ENCODE results near the gene SLC7A9. TPM values are rescaled to one million over a fixed set of nuclear protein-coding genes. Genes with fewer than 3 reads are reported as not detected.

The SLC7A9 gene
- polyA plus RNA-seq, 3 donors: 0.13 TPM; not detected in 2

DNA sequence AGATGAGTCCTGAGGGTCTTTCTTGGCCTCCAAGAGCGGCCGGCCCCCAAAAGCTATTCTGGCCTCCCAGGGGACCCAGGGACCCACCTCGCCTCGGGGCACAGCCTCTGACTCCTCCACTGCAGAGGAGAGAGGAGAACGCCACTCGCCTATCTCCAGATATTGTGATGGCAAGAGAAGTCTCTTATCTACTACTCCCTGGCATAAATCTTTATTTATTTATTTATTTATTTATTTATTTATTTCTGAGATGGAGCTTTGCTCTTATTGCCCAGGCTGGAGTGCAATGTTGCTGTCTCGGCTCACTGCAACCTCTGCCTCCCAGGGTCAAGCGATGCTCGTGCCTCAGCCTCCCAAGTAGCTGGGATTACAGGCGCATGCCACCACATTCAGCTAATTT lies 11.0 kb downstream of the SLC7A9 start:
- Histone ChIP-seq H3K9ac (ENCODE audit: insufficient read depth, low read length, poor library complexity, severe bottlenecking) (no peak overlapping the region), H3K79me2 (ENCODE audit: insufficient read depth, low read length) (no peaks in the 10 kb centered on the region), H3K4me1 (ENCODE audit: control insufficient read depth in 1 of 2, insufficient read depth in 2 of 2, low read length in 2 of 2) (no peaks in the 10 kb centered on the region), H2AFZ (ENCODE audit: insufficient read depth, low read depth, low read length, poor library complexity, severe bottlenecking) (no peak overlapping the region), H3K36me3 (replicated peaks in 1 of 2; ENCODE audit: control insufficient read depth in 1 of 2, insufficient read depth in 2 of 2, low read length in 2 of 2) (no peaks in the 10 kb centered on the region), H3K27ac (ENCODE audit: low read depth in 1 of 2, low read length in 2 of 2) (no peak overlapping the region), H3K9me3 (replicated peaks in 1 of 2; ENCODE audit: control insufficient read depth in 1 of 2, insufficient read depth in 1 of 2, low read length in 2 of 2) (no peaks in the 10 kb centered on the region), H4K20me1 (ENCODE audit: insufficient read depth, low read length) (no peaks in the 10 kb centered on the region), H3K4me2 (replicated peaks; ENCODE audit: extremely low read depth, low read length, poor library complexity, severe bottlenecking) (no peak overlapping the region), H3K27me3 (ENCODE audit: control insufficient read depth in 2 of 2, insufficient read depth in 2 of 2, low read length in 2 of 2) (no peaks in the 10 kb centered on the region), H3K4me3 (replicated peaks in 1 of 3; ENCODE audit: low read depth in 2 of 3, low read length in 3 of 3) (no peak overlapping the region)
- peaks cover 0 to 2% (median 0%) of the 10 kb centered on the region in 7 donors for H3K9me3 Mint-ChIP-seq
- H3K27me3 Mint-ChIP-seq (ENCODE audit: low read depth in 3 of 3): peaks cover 0 to 2% (median 1%) of the 10 kb centered on the region in 3 donors
- no peaks in the 10 kb centered on the region for H3K4me1 Mint-ChIP-seq
- H3K36me3 Mint-ChIP-seq: no peaks in the 10 kb centered on the region
- no peak overlapping the region for H3K4me3 Mint-ChIP-seq
- WGBS (ENCODE audit: insufficient coverage): 100% methylated on average over 5 of the region's 10 CpGs
- intact Hi-C loops (cut with micrococcal nuclease): no loop called here
- DNase-seq: no peak
- no peak overlapping the region for H3K27ac Mint-ChIP-seq
- TF ChIP-seq, protein P1, sequence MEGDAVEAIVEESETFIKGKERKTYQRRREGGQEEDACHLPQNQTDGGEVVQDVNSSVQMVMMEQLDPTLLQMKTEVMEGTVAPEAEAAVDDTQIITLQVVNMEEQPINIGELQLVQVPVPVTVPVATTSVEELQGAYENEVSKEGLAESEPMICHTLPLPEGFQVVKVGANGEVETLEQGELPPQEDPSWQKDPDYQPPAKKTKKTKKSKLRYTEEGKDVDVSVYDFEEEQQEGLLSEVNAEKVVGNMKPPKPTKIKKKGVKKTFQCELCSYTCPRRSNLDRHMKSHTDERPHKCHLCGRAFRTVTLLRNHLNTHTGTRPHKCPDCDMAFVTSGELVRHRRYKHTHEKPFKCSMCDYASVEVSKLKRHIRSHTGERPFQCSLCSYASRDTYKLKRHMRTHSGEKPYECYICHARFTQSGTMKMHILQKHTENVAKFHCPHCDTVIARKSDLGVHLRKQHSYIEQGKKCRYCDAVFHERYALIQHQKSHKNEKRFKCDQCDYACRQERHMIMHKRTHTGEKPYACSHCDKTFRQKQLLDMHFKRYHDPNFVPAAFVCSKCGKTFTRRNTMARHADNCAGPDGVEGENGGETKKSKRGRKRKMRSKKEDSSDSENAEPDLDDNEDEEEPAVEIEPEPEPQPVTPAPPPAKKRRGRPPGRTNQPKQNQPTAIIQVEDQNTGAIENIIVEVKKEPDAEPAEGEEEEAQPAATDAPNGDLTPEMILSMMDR (IDR thresholded peaks at IDR 0.05): no peak

DNA sequence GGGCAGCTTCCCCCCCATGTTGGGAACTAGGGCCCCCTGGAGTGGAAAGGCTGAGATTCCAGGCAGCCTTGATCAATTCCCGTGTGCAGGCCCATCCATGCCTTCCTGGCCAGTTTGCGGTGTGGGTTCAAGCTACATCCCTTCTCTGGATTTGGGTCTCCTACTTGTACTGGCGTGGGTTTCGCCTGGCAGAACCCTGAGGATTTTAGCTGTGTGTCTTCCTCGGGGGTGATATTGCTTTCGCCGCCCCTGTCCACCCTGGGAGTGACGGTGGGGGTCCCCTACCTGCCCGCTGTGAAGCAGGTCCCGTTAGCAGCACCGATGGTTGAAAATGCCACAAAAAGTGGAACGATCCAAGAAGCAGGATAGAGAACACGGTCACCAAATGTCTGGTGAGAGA lies 11.4 kb downstream of the SLC7A9 start:
- Mint-ChIP-seq H3K27ac (no peak overlapping the region), H3K4me1 (no peaks in the 10 kb centered on the region)

More for the DNA sequence above, 11.4 kb downstream of the SLC7A9 start:
- Histone ChIP-seq H3K27me3 (ENCODE audit: control insufficient read depth in 2 of 2, insufficient read depth in 2 of 2, low read length in 2 of 2) (no peaks in the 10 kb centered on the region), H3K4me1 (ENCODE audit: control insufficient read depth in 1 of 2, insufficient read depth in 2 of 2, low read length in 2 of 2) (no peaks in the 10 kb centered on the region), H3K79me2 (ENCODE audit: insufficient read depth, low read length) (no peaks in the 10 kb centered on the region), H3K9ac (ENCODE audit: insufficient read depth, low read length, poor library complexity, severe bottlenecking) (no peak overlapping the region), H3K9me3 (replicated peaks in 1 of 2; ENCODE audit: control insufficient read depth in 1 of 2, insufficient read depth in 1 of 2, low read length in 2 of 2) (no peaks in the 10 kb centered on the region), H3K4me3 (replicated peaks in 1 of 3; ENCODE audit: low read depth in 2 of 3, low read length in 3 of 3) (no peak overlapping the region), H3K36me3 (replicated peaks in 1 of 2; ENCODE audit: control insufficient read depth in 1 of 2, insufficient read depth in 2 of 2, low read length in 2 of 2) (no peaks in the 10 kb centered on the region), H4K20me1 (ENCODE audit: insufficient read depth, low read length) (no peaks in the 10 kb centered on the region), H3K27ac (ENCODE audit: low read depth in 1 of 2, low read length in 2 of 2) (no peak overlapping the region), H2AFZ (ENCODE audit: insufficient read depth, low read depth, low read length, poor library complexity, severe bottlenecking) (no peak overlapping the region), H3K4me2 (replicated peaks; ENCODE audit: extremely low read depth, low read length, poor library complexity, severe bottlenecking) (no peak overlapping the region)
- H3K4me3 Mint-ChIP-seq: no peak overlapping the region
- H3K27me3 Mint-ChIP-seq (ENCODE audit: low read depth in 3 of 3): peaks cover 0 to 2% (median 1%) of the 10 kb centered on the region in 3 donors
- no peak for DNase-seq
- 93% methylated on average over 13 of the region's 13 CpGs for WGBS (ENCODE audit: insufficient coverage)
- no peaks in the 10 kb centered on the region for H3K36me3 Mint-ChIP-seq
- intact Hi-C loops (cut with micrococcal nuclease): no loop called here
- TF ChIP-seq, protein P1 (IDR thresholded peaks at IDR 0.05): no peak
- peaks cover 0 to 2% (median 0%) of the 10 kb centered on the region in 7 donors for H3K9me3 Mint-ChIP-seq

Measured in CD14-positive monocyte (primary cell).